Measurements from ENCODE around the gene ANKEF1. TPM values are rescaled to one million over a fixed set of nuclear protein-coding genes. Genes with fewer than 3 reads are reported as not detected.

ANKEF1 gene
- polyA plus RNA-seq, 2 donors, result 1.2 to 2.3 TPM

DNA sequence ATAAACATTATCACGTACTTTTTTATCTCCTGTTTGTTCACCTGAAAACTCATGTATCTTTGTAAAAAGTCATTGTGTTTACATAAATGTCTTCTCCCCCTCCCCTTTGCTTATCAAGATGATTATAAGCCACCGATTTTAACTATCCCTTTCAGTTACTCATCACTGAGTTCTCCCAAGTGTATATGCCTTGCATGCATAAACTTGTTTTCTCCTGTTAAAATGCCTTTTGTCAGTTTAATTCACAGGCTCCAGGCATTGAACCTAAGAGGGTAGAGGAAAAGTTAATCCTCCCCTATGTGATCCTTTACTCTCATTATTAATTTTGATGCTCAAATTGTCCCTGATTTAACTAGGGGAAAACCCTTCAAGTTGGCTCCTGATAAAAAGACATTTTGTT, 24.2 kb downstream of the ANKEF1 start:
- no peak overlapping the region for H3K4me3 ChIP-seq (ENCODE audit: low read depth in 1 of 2, low read length in 2 of 2)
- 21 to 25% methylated on average over 2 of the region's 2 CpGs for WGBS, 2 donors
- peaks cover 0 to 2% of the 10 kb centered on the region in 2 donors for H3K36me3 ChIP-seq (ENCODE audit: control insufficient read depth in 2 of 2, insufficient read depth in 2 of 2, low read length in 1 of 2)
- H3K9me3 ChIP-seq (ENCODE audit: control insufficient read depth in 2 of 2, insufficient read depth in 1 of 2, low read depth in 1 of 2, low read length in 1 of 2), result no peaks in the 10 kb centered on the region
- H3K27me3 ChIP-seq (ENCODE audit: control insufficient read depth in 1 of 2, insufficient read depth in 2 of 2, low read length in 2 of 2), result no peaks in the 10 kb centered on the region
- no peak overlapping the region for H3K27ac ChIP-seq (ENCODE audit: low read depth in 2 of 2, low read length in 1 of 2)
- no peaks in the 10 kb centered on the region for H3K4me1 ChIP-seq (ENCODE audit: control insufficient read depth in 2 of 2, insufficient read depth in 2 of 2, low read length in 1 of 2)

DNA sequence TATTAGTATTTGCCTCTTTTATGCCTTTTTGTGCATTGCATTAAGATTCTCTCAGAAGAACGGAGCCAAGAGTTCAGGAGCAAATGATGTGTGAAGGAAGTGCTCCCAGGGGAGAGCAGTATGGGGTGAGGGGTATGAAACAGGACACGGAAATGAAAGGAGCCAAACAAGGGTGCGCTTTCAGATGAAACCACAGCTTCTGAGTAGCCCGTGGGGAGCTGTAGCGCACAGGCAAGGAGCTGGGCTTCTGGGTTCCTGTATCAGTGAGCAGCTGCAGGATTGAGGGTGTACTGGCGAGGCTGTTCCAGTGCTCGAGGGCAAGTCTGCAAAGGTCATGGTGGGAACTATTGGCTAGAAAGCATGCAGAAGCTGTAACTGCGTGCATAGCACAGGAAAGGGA, 25.4 kb downstream of the ANKEF1 start:
- no peak overlapping the region for H3K27ac ChIP-seq (ENCODE audit: low read depth in 2 of 2, low read length in 1 of 2)
- H3K4me3 ChIP-seq (ENCODE audit: low read depth in 1 of 2, low read length in 2 of 2), result no peak overlapping the region
- no peaks in the 10 kb centered on the region for H3K4me1 ChIP-seq (ENCODE audit: control insufficient read depth in 2 of 2, insufficient read depth in 2 of 2, low read length in 1 of 2)
- no peaks in the 10 kb centered on the region for H3K27me3 ChIP-seq (ENCODE audit: control insufficient read depth in 1 of 2, insufficient read depth in 2 of 2, low read length in 2 of 2)
- WGBS, 2 donors, result 67 to 77% methylated on average over 8 of the region's 8 CpGs
- H3K36me3 ChIP-seq (ENCODE audit: control insufficient read depth in 2 of 2, insufficient read depth in 2 of 2, low read length in 1 of 2), result peaks cover 0 to 2% of the 10 kb centered on the region in 2 donors
- H3K9me3 ChIP-seq (ENCODE audit: control insufficient read depth in 2 of 2, insufficient read depth in 1 of 2, low read depth in 1 of 2, low read length in 1 of 2), result no peaks in the 10 kb centered on the region

DNA sequence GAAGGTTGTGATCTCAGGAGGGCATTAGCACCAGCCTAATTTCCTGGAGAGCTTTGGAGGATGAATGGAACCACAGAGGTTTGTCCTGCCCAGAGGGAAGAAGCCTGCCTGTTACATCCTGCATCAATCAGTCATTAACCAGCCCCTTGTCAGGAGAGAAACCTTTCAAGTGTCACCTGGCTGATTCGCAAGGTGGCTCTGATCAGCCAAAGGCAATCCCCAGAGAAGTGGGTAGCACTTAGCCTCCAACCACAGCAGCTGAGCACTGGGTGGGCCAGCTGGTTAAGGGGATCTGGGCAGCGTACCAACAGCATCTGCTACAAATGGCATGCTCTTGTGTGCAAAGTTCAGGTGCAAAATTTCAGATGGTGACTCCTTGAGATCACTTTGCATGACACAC, 26.9 kb downstream of the ANKEF1 start:
- H3K4me1 ChIP-seq (ENCODE audit: control insufficient read depth in 2 of 2, insufficient read depth in 2 of 2, low read length in 1 of 2), result no peaks in the 10 kb centered on the region
- WGBS, 2 donors, result 50 to 67% methylated on average over 2 of the region's 2 CpGs
- no peaks in the 10 kb centered on the region for H3K27me3 ChIP-seq (ENCODE audit: control insufficient read depth in 1 of 2, insufficient read depth in 2 of 2, low read length in 2 of 2)
- H3K9me3 ChIP-seq (ENCODE audit: control insufficient read depth in 2 of 2, insufficient read depth in 1 of 2, low read depth in 1 of 2, low read length in 1 of 2), result no peaks in the 10 kb centered on the region
- peaks cover 0 to 2% of the 10 kb centered on the region in 2 donors for H3K36me3 ChIP-seq (ENCODE audit: control insufficient read depth in 2 of 2, insufficient read depth in 2 of 2, low read length in 1 of 2)
- no peak overlapping the region for H3K4me3 ChIP-seq (ENCODE audit: low read depth in 1 of 2, low read length in 2 of 2)
- no peak overlapping the region for H3K27ac ChIP-seq (ENCODE audit: low read depth in 2 of 2, low read length in 1 of 2)

- H3K27me3 ChIP-seq (ENCODE audit: control insufficient read depth in 1 of 2, insufficient read depth in 2 of 2, low read length in 2 of 2), result no peaks in the 10 kb centered on the region
- H3K36me3 ChIP-seq (ENCODE audit: control insufficient read depth in 2 of 2, insufficient read depth in 2 of 2, low read length in 1 of 2), result no peaks in the 10 kb centered on the region
- H3K4me3 ChIP-seq (ENCODE audit: low read depth in 1 of 2, low read length in 2 of 2), result no peak overlapping the region
- no peaks in the 10 kb centered on the region for H3K9me3 ChIP-seq (ENCODE audit: control insufficient read depth in 2 of 2, insufficient read depth in 1 of 2, low read depth in 1 of 2, low read length in 1 of 2)
- no peaks in the 10 kb centered on the region for H3K4me1 ChIP-seq (ENCODE audit: control insufficient read depth in 2 of 2, insufficient read depth in 2 of 2, low read length in 1 of 2)
- no peak overlapping the region for H3K27ac ChIP-seq (ENCODE audit: low read depth in 2 of 2, low read length in 1 of 2)
- 93 to 97% methylated on average over 2 of the region's 2 CpGs for WGBS, 2 donors
Measured at GRCh38 chr20:10063482-10063881, 28.7 kb downstream of the ANKEF1 start.

DNA sequence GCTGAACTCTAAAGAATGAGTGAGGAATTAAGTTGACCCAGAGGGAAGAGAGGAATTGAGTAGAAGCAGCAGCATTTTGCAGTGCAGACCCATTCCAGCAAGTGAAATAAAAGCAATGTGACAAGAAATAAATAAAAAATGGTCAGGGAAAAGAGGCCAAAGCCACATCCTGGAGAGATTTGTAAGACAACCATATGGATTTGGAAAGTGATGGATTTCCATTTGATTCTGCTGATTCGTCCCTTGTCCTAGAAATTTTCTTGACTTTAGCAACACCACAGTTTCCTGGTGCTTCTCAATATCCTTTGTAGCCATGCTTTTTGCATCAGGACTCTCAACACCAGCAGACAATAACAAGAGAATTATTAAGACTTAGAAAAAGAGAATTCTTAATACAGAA, 29.8 kb downstream of the ANKEF1 start:
- Histone ChIP-seq H3K9me3 (ENCODE audit: control insufficient read depth in 2 of 2, insufficient read depth in 1 of 2, low read depth in 1 of 2, low read length in 1 of 2) (no peaks in the 10 kb centered on the region), H3K4me1 (ENCODE audit: control insufficient read depth in 2 of 2, insufficient read depth in 2 of 2, low read length in 1 of 2) (no peaks in the 10 kb centered on the region), H3K27me3 (ENCODE audit: control insufficient read depth in 1 of 2, insufficient read depth in 2 of 2, low read length in 2 of 2) (no peaks in the 10 kb centered on the region), H3K4me3 (ENCODE audit: low read depth in 1 of 2, low read length in 2 of 2) (no peak overlapping the region), H3K27ac (ENCODE audit: low read depth in 2 of 2, low read length in 1 of 2) (no peak overlapping the region), H3K36me3 (ENCODE audit: control insufficient read depth in 2 of 2, insufficient read depth in 2 of 2, low read length in 1 of 2) (no peaks in the 10 kb centered on the region)
- WGBS, 2 donors, result 67 to 68% methylated on average over 1 of the region's 1 CpG

- Histone ChIP-seq H3K27me3 (ENCODE audit: control insufficient read depth in 1 of 2, insufficient read depth in 2 of 2, low read length in 2 of 2) (no peaks in the 10 kb centered on the region), H3K27ac (ENCODE audit: low read depth in 2 of 2, low read length in 1 of 2) (no peak overlapping the region), H3K4me1 (ENCODE audit: control insufficient read depth in 2 of 2, insufficient read depth in 2 of 2, low read length in 1 of 2) (no peaks in the 10 kb centered on the region), H3K9me3 (ENCODE audit: control insufficient read depth in 2 of 2, insufficient read depth in 1 of 2, low read depth in 1 of 2, low read length in 1 of 2) (no peaks in the 10 kb centered on the region), H3K36me3 (ENCODE audit: control insufficient read depth in 2 of 2, insufficient read depth in 2 of 2, low read length in 1 of 2) (no peaks in the 10 kb centered on the region), H3K4me3 (ENCODE audit: low read depth in 1 of 2, low read length in 2 of 2) (no peak overlapping the region)
- WGBS, 2 donors, result 97% methylated on average over 3 of the region's 3 CpGs
Measured at GRCh38 chr20:10065154-10065833, 30.5 kb downstream of the ANKEF1 start.

GRCh38 chr20:10067321-10067720, 32.5 kb downstream of the ANKEF1 start:
- 57 to 62% methylated on average over 2 of the region's 2 CpGs for WGBS, 2 donors
- no peaks in the 10 kb centered on the region for H3K9me3 ChIP-seq (ENCODE audit: control insufficient read depth in 2 of 2, insufficient read depth in 1 of 2, low read depth in 1 of 2, low read length in 1 of 2)
- no peaks in the 10 kb centered on the region for H3K4me1 ChIP-seq (ENCODE audit: control insufficient read depth in 2 of 2, insufficient read depth in 2 of 2, low read length in 1 of 2)
- H3K36me3 ChIP-seq (ENCODE audit: control insufficient read depth in 2 of 2, insufficient read depth in 2 of 2, low read length in 1 of 2), result no peaks in the 10 kb centered on the region
- H3K4me3 ChIP-seq (ENCODE audit: low read depth in 1 of 2, low read length in 2 of 2), result no peak overlapping the region
- no peaks in the 10 kb centered on the region for H3K27me3 ChIP-seq (ENCODE audit: control insufficient read depth in 1 of 2, insufficient read depth in 2 of 2, low read length in 2 of 2)
- H3K27ac ChIP-seq (ENCODE audit: low read depth in 2 of 2, low read length in 1 of 2), result no peak overlapping the region

GRCh38 chr20:10074513-10074912, 39.7 kb downstream of the ANKEF1 start:
- H3K27ac ChIP-seq (ENCODE audit: low read depth in 2 of 2, low read length in 1 of 2), result no peak overlapping the region
- no peaks in the 10 kb centered on the region for H3K27me3 ChIP-seq (ENCODE audit: control insufficient read depth in 1 of 2, insufficient read depth in 2 of 2, low read length in 2 of 2)
- no peak overlapping the region for H3K4me3 ChIP-seq (ENCODE audit: low read depth in 1 of 2, low read length in 2 of 2)
- H3K9me3 ChIP-seq (ENCODE audit: control insufficient read depth in 2 of 2, insufficient read depth in 1 of 2, low read depth in 1 of 2, low read length in 1 of 2), result no peaks in the 10 kb centered on the region
- H3K4me1 ChIP-seq (ENCODE audit: control insufficient read depth in 2 of 2, insufficient read depth in 2 of 2, low read length in 1 of 2), result peaks cover 0 to 3% of the 10 kb centered on the region in 2 donors
- no peaks in the 10 kb centered on the region for H3K36me3 ChIP-seq (ENCODE audit: control insufficient read depth in 2 of 2, insufficient read depth in 2 of 2, low read length in 1 of 2)
- 18 to 33% methylated on average over 2 of the region's 2 CpGs for WGBS, 2 donors

DNA sequence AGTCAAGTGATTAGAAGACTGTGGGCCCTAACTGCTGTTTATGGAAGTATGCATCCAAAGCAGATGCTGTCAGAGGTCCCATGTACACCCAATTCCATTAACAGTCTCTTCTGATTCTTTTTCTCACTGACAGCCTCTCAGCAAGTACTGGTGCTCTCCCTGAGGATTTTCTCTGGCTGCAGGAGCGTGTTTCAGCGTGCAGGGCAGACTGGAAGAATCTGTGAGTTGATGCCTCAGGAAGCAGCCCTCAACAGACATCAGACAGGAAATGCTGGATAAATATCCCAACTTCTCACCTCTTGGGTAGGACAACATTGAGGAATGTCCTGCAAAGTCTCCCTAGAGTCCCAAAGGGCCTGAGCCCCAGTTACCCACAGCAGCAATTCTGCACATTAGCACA, 40.8 kb downstream of the ANKEF1 start:
- Histone ChIP-seq H3K4me3 (ENCODE audit: low read depth in 1 of 2, low read length in 2 of 2) (no peak overlapping the region), H3K36me3 (ENCODE audit: control insufficient read depth in 2 of 2, insufficient read depth in 2 of 2, low read length in 1 of 2) (no peaks in the 10 kb centered on the region), H3K27ac (ENCODE audit: low read depth in 2 of 2, low read length in 1 of 2) (no peak overlapping the region), H3K4me1 (ENCODE audit: control insufficient read depth in 2 of 2, insufficient read depth in 2 of 2, low read length in 1 of 2) (peaks cover 0 to 3% of the 10 kb centered on the region in 2 donors), H3K27me3 (ENCODE audit: control insufficient read depth in 1 of 2, insufficient read depth in 2 of 2, low read length in 2 of 2) (no peaks in the 10 kb centered on the region), H3K9me3 (ENCODE audit: control insufficient read depth in 2 of 2, insufficient read depth in 1 of 2, low read depth in 1 of 2, low read length in 1 of 2) (no peaks in the 10 kb centered on the region)
- WGBS, 2 donors, result 35 to 41% methylated on average over 2 of the region's 2 CpGs

Data from esophagus (tissue), 2 donors.